Measurements from ENCODE around the gene C2orf49.

DNA sequence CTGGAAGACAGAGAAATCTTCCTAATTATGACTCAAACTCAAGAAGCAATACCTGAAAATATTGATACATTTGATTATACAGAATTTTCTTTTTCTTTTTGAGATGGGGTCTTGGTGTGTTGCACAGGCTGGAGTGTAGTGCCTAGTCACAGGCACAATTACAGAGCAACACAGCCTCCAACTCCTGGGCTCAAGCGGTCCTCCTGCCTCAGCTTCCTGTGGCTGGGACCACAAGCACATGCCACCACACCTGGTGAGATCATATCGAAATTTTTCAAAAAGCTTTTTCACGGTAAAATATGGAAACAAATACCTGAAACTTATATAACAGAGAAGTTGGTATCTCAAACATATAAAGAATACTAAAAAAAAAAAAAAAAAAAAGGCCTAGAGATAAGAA is 35.7 kb upstream of the C2orf49 start:
- TF ChIP-seq, protein P1, sequence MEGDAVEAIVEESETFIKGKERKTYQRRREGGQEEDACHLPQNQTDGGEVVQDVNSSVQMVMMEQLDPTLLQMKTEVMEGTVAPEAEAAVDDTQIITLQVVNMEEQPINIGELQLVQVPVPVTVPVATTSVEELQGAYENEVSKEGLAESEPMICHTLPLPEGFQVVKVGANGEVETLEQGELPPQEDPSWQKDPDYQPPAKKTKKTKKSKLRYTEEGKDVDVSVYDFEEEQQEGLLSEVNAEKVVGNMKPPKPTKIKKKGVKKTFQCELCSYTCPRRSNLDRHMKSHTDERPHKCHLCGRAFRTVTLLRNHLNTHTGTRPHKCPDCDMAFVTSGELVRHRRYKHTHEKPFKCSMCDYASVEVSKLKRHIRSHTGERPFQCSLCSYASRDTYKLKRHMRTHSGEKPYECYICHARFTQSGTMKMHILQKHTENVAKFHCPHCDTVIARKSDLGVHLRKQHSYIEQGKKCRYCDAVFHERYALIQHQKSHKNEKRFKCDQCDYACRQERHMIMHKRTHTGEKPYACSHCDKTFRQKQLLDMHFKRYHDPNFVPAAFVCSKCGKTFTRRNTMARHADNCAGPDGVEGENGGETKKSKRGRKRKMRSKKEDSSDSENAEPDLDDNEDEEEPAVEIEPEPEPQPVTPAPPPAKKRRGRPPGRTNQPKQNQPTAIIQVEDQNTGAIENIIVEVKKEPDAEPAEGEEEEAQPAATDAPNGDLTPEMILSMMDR (IDR thresholded peaks at IDR 0.05): no peak
- TF ChIP-seq POLR2A (IDR thresholded peaks at IDR 0.05): no peak
